Keratinocyte (primary cell): ENCODE results near the gene MOG. TPM values are rescaled to one million over a fixed set of nuclear protein-coding genes. Genes with fewer than 3 reads are reported as not detected.

Experiments
- DNase-seq: peaks from one replicate; pipeline ENCODE4 v3.0.0-alpha.2; 2011; ENCODE audit warnings: low read depth, missing footprints, low spot score
- FAIRE-seq: peaks from 2 replicates; lab custom pipeline; 2011; peaks lifted over from hg19 to GRCh38; lab: Jason Lieb, UNC
- H2AFZ ChIP-seq: 2 replicates; pipeline ENCODE4 v1.6.0; 2012; ENCODE audit warnings: low read length, control low read depth, inconsistent platforms; ENCODE audit not compliant: control insufficient read depth
- H3K27ac ChIP-seq: 2 replicates; pipeline ENCODE4 v1.5.1; 2011; ENCODE audit warnings: low read length; ENCODE audit not compliant: control insufficient read depth, insufficient read depth
- H3K27me3 ChIP-seq: 3 replicates; pipeline ENCODE4 v1.6.0; 2011; ENCODE audit warnings: low read length; ENCODE audit not compliant: control insufficient read depth, insufficient read depth; ENCODE audit errors: extremely low read depth
- H3K36me3 ChIP-seq, 2 experiments: 2 replicates in 1 of 2; 3 replicates in 1 of 2; pipeline ENCODE4 v1.5.1; 2011; ENCODE audit warnings: low read length in 2 of 2, mild to moderate bottlenecking in 1 of 2; ENCODE audit not compliant: control insufficient read depth in 2 of 2, insufficient read depth in 2 of 2; ENCODE audit errors: extremely low read depth in 1 of 2
- H3K4me1 ChIP-seq: 3 replicates; pipeline ENCODE4 v1.5.1; 2011; ENCODE audit warnings: low read length; ENCODE audit not compliant: control insufficient read depth, insufficient read depth; ENCODE audit errors: extremely low read depth
- H3K4me2 ChIP-seq: 3 replicates; pipeline ENCODE4 v1.6.0; 2011; ENCODE audit warnings: low read depth, low read length; ENCODE audit not compliant: control insufficient read depth, insufficient read depth; ENCODE audit errors: extremely low read depth
- H3K4me3 ChIP-seq, 3 experiments: fragments of 200-600 bp in 1 of 3; sonication (generic) in 1 of 3; 2 replicates in 2 of 3; 3 replicates in 1 of 3; pipeline ENCODE4 v1.5.1; 2011 to 2016; ENCODE audit warnings: low read length in 3 of 3, mild to moderate bottlenecking in 3 of 3, control low read depth in 2 of 3, inconsistent platforms in 1 of 3, low read depth in 1 of 3, mixed read lengths in 1 of 3, mixed run types in 1 of 3, moderate library complexity in 1 of 3; ENCODE audit not compliant: control insufficient read depth in 2 of 3, insufficient read depth in 2 of 3; ENCODE audit errors: extremely low read depth in 1 of 3
- H3K79me2 ChIP-seq: 2 replicates; pipeline ENCODE4 v1.6.0; 2012; ENCODE audit warnings: low read length; ENCODE audit not compliant: control insufficient read depth, insufficient read depth
- H3K9ac ChIP-seq: 3 replicates; pipeline ENCODE4 v1.6.0; 2011; ENCODE audit warnings: low read length; ENCODE audit not compliant: control insufficient read depth, insufficient read depth; ENCODE audit errors: extremely low read depth
- H3K9me1 ChIP-seq: 3 replicates; pipeline ENCODE4 v1.6.0; 2011; ENCODE audit warnings: low read length; ENCODE audit not compliant: control insufficient read depth, insufficient read depth; ENCODE audit errors: extremely low read depth
- H3K9me3 ChIP-seq: 2 replicates; pipeline ENCODE4 v1.5.1; 2012; ENCODE audit warnings: low read depth, low read length; ENCODE audit not compliant: control insufficient read depth
- H4K20me1 ChIP-seq: 3 replicates; pipeline ENCODE4 v1.6.0; 2011; ENCODE audit warnings: low read length; ENCODE audit not compliant: control insufficient read depth, insufficient read depth; ENCODE audit errors: extremely low read depth
- EZH2 ChIP-seq: IDR thresholded peaks from one replicate; pipeline ENCODE4 v1.6.1; 2012; ENCODE audit warnings: inconsistent platforms, mild to moderate bottlenecking, low read length, moderate library complexity
- dilution Hi-C: fragments of 300-500 bp; cut with MboI; formaldehyde crosslinking; loops from one replicate; pipeline ENCODE4 v1.7.0; 2020; ENCODE audit warnings: low sequenced_read_pairs; ENCODE audit not compliant: extremely low pct_ligation_motif_present
- polyA plus RNA-seq, 5 experiments: library from polyadenylated mRNA; depleted of rRNA in 3 of 5; stranded (reverse) in 3 of 5; stranded (forward) in 1 of 5; unstranded in 1 of 5; fragments of >200 nt; gene quantifications; 1 replicate in 1 of 5; 2 replicates in 3 of 5; 3 replicates in 1 of 5; pipeline versions ENCODE4 v1.2.1 to v1.2.3, GENCODE V29; 2011 to 2012; ENCODE audit warnings: missing spikeins in 2 of 5, low read depth in 1 of 5, low replicate concordance in 1 of 5
- TF ChIP-seq, protein P1 (sequence below), 3 experiments: IDR thresholded peaks in 1 of 3; conservative IDR thresholded peaks in 1 of 3; optimal IDR thresholded peaks in 1 of 3; 2 replicates in 2 of 3; 3 replicates in 1 of 3; pipeline versions ENCODE3 to v1.5.1; 2011; ENCODE audit warnings: low read length in 3 of 3, mild to moderate bottlenecking in 3 of 3, moderate library complexity in 2 of 3, control low read depth in 1 of 3, inconsistent platforms in 1 of 3; ENCODE audit not compliant: insufficient read depth in 2 of 3; ENCODE audit errors: extremely low read depth in 1 of 3

Gene MOG
- polyA plus RNA-seq, 1 donor (not counting 4 experiments of a cell fraction or from before 2014, with no cell fraction given), result not detected

DNA sequence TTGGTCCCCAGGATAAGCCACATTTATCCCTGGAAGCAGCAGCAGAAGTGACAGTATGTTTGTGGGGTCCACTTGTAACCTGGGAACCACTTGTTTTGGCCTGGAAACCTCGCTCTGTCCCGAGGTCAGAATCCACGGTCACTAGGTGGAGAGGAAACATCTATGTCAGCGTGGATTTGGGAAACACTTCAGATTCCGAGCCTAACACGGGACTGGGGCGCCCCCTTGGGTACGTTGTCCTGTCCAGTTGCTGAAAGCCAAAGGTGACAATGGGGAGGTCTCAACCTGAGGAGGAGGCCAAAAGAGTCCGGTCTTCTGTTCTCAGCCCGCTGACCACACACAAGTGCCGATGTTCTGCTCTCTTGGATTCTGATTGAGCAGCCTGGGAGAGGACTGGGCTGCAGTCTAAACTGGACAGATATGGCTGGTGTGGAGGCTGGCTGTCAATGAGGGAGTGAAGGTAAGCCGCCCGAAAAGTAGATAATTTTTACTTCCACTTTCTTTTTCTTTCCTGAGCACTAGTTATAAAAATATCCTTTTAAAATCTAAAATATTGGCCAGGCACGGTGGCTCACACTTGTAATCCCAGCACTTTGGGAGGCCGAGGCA is 28.9 kb downstream of the MOG start:
- Histone ChIP-seq H4K20me1 (no peaks in the 10 kb centered on the region), H3K9ac (no peak overlapping the region), H3K9me1 (no peaks in the 10 kb centered on the region), H3K4me2 (no peak overlapping the region), H3K27ac (no peak overlapping the region), H3K9me3 (no peaks in the 10 kb centered on the region), H3K4me3 (no peak overlapping the region), H3K36me3 (no peaks in the 10 kb centered on the region), H3K79me2 (no peaks in the 10 kb centered on the region), H2AFZ (no peak overlapping the region), H3K4me1 (no peaks in the 10 kb centered on the region), H3K27me3 (no peaks in the 10 kb centered on the region)
- dilution Hi-C loops, result no loop called here
- DNase-seq (no peak), FAIRE-seq (no peak)
- TF ChIP-seq EZH2, result no peak
- TF ChIP-seq, protein P1, sequence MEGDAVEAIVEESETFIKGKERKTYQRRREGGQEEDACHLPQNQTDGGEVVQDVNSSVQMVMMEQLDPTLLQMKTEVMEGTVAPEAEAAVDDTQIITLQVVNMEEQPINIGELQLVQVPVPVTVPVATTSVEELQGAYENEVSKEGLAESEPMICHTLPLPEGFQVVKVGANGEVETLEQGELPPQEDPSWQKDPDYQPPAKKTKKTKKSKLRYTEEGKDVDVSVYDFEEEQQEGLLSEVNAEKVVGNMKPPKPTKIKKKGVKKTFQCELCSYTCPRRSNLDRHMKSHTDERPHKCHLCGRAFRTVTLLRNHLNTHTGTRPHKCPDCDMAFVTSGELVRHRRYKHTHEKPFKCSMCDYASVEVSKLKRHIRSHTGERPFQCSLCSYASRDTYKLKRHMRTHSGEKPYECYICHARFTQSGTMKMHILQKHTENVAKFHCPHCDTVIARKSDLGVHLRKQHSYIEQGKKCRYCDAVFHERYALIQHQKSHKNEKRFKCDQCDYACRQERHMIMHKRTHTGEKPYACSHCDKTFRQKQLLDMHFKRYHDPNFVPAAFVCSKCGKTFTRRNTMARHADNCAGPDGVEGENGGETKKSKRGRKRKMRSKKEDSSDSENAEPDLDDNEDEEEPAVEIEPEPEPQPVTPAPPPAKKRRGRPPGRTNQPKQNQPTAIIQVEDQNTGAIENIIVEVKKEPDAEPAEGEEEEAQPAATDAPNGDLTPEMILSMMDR (optimal IDR thresholded peaks at IDR 0.05 in 1 of 3, IDR thresholded peaks at IDR 0.05 in 1 of 3, conservative IDR thresholded peaks at IDR 0.05 in 1 of 3; ENCODE audit: extremely low read depth in 1 of 3, insufficient read depth in 2 of 3, low read length in 3 of 3), result peak in 2 of 3 experiments; percentile 30 to 73

DNA sequence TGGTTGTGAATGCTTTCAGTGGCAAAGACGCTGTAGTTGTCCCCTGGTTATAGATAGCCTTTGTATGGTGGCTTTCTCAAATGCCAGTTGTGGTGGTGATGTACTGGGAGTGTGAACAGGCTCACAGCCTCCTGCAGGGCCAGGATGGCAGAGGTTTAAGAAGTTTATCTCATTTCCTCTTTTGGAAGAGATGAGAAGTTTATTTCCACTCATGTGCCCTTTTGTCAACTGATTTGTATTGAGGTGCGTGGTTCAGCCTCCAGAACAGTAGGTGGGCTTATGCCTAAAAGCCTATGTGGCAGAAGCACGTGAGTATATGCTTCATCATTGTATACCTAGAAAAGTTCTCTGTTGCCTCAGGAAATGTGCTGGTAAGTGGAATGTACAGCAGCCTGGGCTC is 37.7 kb downstream of the MOG start:
- H3K79me2 ChIP-seq, result no peaks in the 10 kb centered on the region
- dilution Hi-C loops, result no loop called here
- H3K27ac ChIP-seq, result no peak overlapping the region
- no peaks in the 10 kb centered on the region for H3K27me3 ChIP-seq
- no peaks in the 10 kb centered on the region for H3K9me1 ChIP-seq
- no peak overlapping the region for H3K9ac ChIP-seq
- H4K20me1 ChIP-seq, result no peaks in the 10 kb centered on the region
- DNase-seq, result no peak
- no peaks in the 10 kb centered on the region for H3K4me1 ChIP-seq
- H2AFZ ChIP-seq, result no peak overlapping the region
- no peak overlapping the region for H3K4me2 ChIP-seq
- TF ChIP-seq EZH2, result no peak
- TF ChIP-seq, protein P1 (optimal IDR thresholded peaks at IDR 0.05 in 1 of 3, IDR thresholded peaks at IDR 0.05 in 1 of 3, conservative IDR thresholded peaks at IDR 0.05 in 1 of 3; ENCODE audit: extremely low read depth in 1 of 3, insufficient read depth in 2 of 3, low read length in 3 of 3), result no peak
- no peaks in the 10 kb centered on the region for H3K36me3 ChIP-seq
- H3K9me3 ChIP-seq, result no peaks in the 10 kb centered on the region
- H3K4me3 ChIP-seq, result no peak overlapping the region
- no peak for FAIRE-seq
